GM19463 (cell line): ENCODE results near the gene CFAP57.
A peak's percentile ranks its signal among the peaks of the same experiment; 100 is the strongest.

Source experiments
- ATAC-seq: cut with Tn5 transposase; IDR thresholded peaks from one replicate; pipeline ENCODE4 v1.9.1; 2021; ENCODE audit warnings: mild to moderate bottlenecking, moderate library complexity; ENCODE audit not compliant: unreplicated experiment

Gene CFAP57

GRCh38 chr1:43225168-43225567 is 53.0 kb downstream of the CFAP57 start:
- no peak for ATAC-seq

GRCh38 chr1:43227143-43227764 is 55.1 kb downstream of the CFAP57 start:
- ATAC-seq, result peak; percentile 50

- ATAC-seq, result no peak
Measured at GRCh38 chr1:43229826-43230780, 58.0 kb downstream of the CFAP57 start.

DNA sequence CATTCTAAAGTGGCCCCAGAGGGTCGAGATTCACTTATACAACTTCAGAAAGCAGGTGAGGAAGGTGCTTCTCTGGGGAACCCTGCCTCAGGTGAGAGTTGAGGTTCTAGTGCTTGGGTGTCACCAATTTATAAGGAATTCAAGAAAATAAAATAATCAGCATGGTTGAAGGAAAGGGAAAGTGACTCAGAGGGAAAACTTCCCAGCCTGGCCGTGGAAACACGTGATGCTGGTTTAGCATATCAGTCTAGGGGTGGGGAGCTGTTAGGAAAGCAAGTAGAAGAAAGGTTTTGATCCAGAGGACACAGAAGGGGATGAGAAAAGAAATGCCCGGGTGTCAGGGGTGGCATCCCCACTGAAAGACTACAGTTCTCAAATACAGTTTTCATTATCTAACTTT is 59.9 kb downstream of the CFAP57 start:
- ATAC-seq, result no peak

- no peak for ATAC-seq
Measured at GRCh38 chr1:43232482-43232881, 60.4 kb downstream of the CFAP57 start.

- ATAC-seq, result no peak
Measured at GRCh38 chr1:43233631-43234030, 61.5 kb downstream of the CFAP57 start.

- no peak for ATAC-seq
Measured at GRCh38 chr1:43234267-43234666, 62.1 kb downstream of the CFAP57 start.

DNA sequence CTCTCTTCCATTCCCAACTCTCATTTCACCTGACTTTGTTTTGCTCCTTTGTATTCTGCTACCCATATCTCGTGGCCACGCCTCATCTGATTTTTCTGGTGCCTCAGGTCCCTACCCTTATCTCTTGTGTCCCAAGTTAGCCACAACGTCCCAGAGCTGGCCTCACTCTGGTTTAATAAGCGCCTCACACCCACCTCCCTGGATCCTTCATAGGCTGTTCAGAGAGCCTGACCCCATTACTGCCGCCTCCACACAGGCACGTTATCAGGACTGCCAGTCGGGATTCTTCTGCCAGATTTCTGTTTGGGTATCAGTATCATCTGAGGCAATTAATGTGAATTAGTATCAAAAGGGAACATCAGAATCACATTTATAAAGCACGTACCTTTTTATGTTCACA is 62.9 kb downstream of the CFAP57 start:
- ATAC-seq, result no peak

DNA sequence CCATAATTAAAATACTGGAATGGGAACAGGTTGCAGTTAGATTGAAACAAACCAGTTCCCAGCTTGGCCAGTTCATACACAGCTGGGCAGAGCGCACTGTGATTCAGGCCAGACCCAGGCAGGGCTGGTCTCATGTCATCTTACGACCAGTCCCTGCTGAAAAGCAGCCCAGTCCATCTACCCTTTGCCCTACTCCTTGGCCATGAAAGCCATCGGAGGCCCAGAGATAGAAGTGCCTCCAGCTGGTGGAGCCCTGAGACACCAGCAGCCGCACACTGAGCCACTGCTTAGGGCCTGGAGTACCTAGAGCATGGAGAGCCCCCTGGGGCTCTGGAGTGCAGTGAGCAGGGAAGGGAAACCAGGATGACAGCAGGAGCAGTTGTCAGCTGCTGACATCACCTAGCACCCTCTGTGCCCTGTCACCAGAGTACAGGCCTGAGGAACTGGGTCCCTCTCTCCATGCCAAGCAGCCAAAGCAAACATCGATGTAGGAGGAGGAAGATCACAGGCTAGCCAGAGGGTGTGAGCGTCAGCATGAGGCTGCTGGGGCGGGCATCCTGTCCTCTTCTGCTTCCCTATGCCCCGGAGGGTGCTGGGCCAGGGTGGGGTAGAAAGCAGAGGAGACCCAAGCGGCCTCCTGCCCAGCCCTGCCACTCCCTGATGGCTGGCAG is 63.5 kb downstream of the CFAP57 start:
- no peak for ATAC-seq

GRCh38 chr1:43237121-43237520 is 65.0 kb downstream of the CFAP57 start:
- no peak for ATAC-seq

DNA sequence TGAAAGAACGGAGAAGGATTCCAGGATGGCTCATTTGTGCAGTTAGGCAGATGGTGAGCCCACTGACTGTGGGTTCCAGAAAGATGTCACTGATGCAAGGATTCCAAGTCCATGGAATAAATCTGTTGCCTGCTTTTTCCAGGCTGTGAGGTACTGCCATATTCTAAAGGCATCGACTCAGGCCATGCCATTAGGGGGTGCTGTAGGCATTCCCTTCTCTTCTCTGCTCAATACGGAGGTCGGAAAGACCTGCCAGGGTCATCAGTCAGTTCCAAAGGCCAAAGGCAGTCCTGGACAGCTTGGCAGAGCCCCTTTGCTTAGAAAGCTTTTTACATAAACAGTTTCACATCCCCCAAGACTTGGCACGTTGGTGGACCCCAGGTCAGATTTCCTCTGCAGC is 66.0 kb downstream of the CFAP57 start:
- no peak for ATAC-seq

DNA sequence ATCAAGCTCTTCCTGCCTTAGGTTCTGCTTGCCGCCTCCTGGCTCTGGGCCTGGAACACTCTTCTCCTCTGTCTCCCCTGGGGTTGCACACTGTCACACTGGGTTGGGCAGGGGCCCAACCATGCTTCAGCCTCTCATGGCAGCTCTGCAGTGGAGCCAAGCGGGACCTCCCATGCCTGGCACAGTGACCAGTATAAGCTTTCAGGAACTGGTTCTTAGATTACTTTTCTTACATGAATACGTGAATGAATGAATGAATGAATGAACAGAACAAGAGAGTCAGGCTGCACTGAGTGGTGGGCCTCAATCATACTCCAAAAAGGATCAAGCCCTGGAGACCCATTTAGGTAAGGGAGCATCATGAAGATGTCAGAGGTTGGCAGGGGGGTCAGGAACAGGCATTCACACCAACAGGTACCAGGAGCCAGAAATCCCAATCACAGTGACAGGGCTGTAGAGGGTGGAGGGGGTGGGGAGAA is 66.9 kb downstream of the CFAP57 start:
- no peak for ATAC-seq

DNA sequence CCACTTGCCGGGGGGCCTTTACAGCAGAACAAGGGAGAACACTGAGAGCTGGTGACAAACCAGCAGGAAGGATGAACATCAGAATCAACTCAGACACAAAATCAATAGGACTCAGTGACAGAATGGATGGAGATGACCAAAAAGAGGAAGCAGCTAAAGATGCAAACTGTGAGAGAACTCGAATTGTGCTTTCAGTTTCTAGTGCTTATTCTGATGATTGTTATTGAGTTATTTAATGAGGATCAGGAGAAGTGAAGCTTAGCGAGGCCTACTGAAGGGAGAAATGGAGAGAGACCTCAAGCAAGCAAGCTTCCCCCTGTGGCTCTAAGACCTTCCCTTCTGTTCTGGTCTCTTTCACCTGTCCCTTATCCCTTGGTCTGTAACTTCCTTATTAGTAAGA is 67.4 kb downstream of the CFAP57 start:
- ATAC-seq, result peak; percentile 81

DNA sequence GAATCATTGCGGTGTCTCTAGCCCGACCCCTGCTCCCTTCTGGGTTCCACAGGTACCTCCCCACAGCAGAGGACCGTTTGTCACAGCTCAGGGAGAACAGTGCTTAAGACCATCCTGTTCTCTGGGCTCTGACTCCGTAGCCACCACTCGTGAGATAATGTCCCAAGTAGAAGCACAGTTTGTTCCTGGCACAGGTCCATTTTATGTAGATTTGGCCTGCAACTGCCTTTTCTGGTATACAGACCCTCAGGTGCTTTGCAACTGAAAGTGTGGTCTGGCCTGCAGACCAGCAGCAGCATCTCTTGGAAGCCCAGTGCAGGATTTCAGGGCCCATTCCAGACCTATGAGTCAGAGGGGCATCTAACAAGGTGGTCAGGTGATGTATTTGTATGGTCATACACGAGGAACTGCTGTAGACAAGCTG is 69.3 kb downstream of the CFAP57 start:
- ATAC-seq, result no peak

DNA sequence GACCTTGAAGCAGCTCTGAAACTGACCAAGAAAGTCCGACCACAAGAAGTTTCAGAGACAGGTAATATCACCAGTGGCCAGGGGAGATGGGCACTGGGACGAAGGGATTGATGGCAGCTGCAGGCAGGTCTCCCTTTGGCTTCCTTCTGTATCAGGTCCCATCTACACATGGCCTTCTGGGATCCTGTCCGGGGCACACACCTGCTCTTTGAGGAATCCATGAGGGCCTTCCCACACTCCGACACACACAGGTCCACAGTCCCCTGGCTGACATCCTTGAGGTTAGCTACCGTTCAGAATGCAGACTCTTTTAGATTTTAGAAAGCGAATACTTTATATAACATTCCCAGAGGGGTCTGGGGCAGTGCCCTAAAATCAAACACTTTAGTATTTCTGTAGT is 71.2 kb downstream of the CFAP57 start:
- ATAC-seq, result no peak

GRCh38 chr1:43246466-43247213 is 74.5 kb downstream of the CFAP57 start:
- ATAC-seq, result no peak

- no peak for ATAC-seq
Measured at GRCh38 chr1:43247256-43247921, 75.3 kb downstream of the CFAP57 start.

DNA sequence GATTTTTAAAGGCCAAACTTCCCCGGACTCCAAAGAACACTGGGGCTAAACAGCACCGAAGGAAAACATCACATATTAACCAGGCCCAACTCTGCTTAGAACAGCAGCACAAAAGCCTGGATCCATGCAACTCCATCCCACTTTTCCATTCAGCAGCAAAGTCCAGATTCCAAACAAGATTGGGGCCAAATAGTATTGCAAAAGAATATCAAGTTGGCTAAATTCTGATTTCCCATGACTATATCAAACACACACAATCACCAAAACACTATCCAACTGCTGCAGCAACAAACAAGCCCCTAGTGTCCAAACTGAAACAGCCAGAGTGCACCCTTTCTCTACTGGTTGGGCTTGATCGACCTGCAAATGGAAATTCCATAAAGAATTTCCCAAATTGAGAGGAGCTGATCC is 78.2 kb downstream of the CFAP57 start:
- no peak for ATAC-seq

GRCh38 chr1:43251024-43251423 is 78.9 kb downstream of the CFAP57 start:
- no peak for ATAC-seq

DNA sequence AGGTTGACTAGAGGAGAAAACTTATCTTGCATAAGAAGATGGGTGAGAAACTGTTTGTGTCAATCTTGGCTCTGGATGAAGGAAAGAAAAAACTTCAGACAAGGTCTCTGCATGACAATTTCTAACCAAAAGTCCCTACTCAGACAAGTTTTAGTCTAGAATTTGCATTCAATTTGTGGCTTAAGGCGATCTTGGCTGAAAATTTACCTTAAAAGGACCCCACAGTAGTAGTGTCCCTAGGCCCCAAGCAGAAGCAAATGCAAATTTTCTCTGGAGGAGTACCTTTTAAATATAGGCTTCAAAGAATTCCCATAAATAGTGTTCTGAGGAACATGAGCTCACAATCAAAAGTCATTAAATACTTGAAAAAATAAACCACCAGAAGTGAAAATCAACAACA is 80.1 kb downstream of the CFAP57 start:
- no peak for ATAC-seq
